ENCODE measurements around the gene WNT5A.

DNA sequence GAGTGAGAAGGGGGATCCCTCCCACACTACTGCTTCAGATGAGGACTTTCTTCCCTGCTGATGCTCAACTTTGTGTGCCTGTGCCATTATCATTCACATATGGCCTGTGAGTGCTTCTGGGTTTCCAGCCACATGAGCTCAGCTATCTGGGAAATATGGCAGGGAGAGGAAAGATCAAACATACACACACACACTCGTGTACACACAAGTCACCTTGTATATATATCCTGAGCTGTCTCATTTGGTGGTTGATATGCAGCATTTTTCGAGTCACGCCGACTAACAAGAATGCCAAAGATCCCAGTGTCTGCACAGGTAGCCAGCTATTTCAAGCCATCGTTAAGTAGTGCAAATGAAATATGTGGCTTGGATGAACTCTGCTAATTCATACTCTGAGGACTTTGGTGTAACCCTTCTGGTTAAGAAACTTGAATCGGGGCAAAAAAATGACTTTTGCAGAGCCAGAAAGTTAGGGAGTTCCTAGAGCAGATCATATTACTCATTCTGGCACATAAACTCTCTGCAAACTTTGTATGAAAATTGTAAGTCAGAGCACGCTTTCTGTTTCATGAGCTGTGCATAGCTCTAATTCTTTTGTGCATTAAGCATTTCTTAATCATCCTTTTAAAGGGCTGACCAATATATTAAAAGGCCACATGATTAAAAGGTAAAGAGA is 24.9 kb upstream of the WNT5A start:
- TF ChIP-seq POLR2A (IDR thresholded peaks at IDR 0.05): no peak
- TF ChIP-seq, protein P1, sequence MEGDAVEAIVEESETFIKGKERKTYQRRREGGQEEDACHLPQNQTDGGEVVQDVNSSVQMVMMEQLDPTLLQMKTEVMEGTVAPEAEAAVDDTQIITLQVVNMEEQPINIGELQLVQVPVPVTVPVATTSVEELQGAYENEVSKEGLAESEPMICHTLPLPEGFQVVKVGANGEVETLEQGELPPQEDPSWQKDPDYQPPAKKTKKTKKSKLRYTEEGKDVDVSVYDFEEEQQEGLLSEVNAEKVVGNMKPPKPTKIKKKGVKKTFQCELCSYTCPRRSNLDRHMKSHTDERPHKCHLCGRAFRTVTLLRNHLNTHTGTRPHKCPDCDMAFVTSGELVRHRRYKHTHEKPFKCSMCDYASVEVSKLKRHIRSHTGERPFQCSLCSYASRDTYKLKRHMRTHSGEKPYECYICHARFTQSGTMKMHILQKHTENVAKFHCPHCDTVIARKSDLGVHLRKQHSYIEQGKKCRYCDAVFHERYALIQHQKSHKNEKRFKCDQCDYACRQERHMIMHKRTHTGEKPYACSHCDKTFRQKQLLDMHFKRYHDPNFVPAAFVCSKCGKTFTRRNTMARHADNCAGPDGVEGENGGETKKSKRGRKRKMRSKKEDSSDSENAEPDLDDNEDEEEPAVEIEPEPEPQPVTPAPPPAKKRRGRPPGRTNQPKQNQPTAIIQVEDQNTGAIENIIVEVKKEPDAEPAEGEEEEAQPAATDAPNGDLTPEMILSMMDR (IDR thresholded peaks at IDR 0.05): no peak

All from lower leg skin (tissue), 3 donors.